Measurements from ENCODE around the gene TOGARAM2.

DNA sequence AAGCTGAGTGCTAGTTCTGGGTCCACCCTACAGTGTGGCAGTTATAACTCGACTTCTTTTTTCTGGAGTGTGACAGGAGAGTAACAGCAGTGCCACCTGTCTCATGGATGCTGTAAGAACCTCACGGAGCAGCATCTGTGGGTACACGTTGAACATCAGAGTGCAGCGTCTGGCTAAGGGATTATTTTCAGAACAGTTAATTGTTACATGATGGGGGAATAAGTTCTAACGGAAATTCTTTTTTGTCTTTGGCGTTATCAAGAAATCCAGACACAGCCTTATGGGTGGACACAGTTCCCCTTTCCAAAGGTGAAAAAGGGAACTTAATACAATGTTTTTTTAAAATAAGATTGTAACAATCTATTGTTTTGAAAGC, 28.3 kb upstream of the TOGARAM2 start:
- TF ChIP-seq SUZ12 (IDR thresholded peaks at IDR 0.05): no peak
- TF ChIP-seq TARDBP (IDR thresholded peaks at IDR 0.05): no peak
- TF ChIP-seq FOXA1 (IDR thresholded peaks at IDR 0.05): no peak
- no peak for TF ChIP-seq CTBP1 (IDR thresholded peaks at IDR 0.05; ENCODE audit: borderline replicate concordance)
- TF ChIP-seq FOXM1 (IDR thresholded peaks at IDR 0.05; ENCODE audit: borderline replicate concordance): no peak
- no peak for TF ChIP-seq BHLHE40 (IDR thresholded peaks at IDR 0.05; ENCODE audit: borderline replicate concordance)
- TF ChIP-seq SP1 (IDR thresholded peaks at IDR 0.05): no peak

All from HEK293T (cell line).